Kidney capillary endothelial cell (primary cell): Measurements from ENCODE around the gene SHMT2.

ENCODE experiments used
- DNase-seq: peaks from one replicate; pipeline ENCODE4 v3.0.0-alpha.2; 2018; ENCODE audit warnings: low spot score

Gene SHMT2

DNA sequence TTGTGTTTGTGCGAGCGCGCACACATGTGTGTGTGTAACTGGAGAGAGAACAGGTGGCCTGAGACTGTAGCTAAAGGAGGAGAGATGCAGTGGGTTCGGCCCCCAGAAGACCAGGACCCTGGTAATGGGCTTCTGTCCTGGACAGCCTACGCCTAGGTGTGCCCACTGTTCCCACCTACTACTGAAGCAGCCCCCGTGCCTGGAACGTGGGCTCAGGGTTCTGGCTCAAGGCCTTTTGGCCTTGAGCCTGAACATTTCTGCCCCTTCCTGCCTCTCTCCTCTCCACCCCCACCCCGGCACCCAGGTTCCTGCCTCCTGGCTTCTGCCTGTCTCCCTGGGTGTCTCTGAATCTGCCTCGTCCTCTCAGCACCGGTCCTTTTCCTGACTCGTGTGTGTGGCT lies 14.4 kb upstream of the SHMT2 start:
- no peak for DNase-seq

DNA sequence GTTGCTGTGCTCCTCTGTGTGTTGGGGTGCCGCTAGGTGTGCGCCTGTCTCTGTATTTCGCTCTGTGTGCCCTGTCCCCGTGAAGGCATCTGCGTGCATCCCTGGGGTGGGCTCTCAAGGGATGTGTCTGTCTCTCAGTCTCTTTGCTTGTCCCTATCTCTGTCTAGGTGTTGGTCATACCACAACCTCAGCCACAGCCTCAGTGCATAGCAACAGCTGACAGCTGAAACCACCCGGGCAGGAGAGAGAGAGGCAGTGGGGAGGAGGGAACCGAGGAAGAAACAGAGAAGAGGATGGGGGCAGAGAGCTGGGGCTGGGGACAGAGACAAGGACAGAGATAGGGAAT lies 13.9 kb upstream of the SHMT2 start:
- DNase-seq: no peak

DNA sequence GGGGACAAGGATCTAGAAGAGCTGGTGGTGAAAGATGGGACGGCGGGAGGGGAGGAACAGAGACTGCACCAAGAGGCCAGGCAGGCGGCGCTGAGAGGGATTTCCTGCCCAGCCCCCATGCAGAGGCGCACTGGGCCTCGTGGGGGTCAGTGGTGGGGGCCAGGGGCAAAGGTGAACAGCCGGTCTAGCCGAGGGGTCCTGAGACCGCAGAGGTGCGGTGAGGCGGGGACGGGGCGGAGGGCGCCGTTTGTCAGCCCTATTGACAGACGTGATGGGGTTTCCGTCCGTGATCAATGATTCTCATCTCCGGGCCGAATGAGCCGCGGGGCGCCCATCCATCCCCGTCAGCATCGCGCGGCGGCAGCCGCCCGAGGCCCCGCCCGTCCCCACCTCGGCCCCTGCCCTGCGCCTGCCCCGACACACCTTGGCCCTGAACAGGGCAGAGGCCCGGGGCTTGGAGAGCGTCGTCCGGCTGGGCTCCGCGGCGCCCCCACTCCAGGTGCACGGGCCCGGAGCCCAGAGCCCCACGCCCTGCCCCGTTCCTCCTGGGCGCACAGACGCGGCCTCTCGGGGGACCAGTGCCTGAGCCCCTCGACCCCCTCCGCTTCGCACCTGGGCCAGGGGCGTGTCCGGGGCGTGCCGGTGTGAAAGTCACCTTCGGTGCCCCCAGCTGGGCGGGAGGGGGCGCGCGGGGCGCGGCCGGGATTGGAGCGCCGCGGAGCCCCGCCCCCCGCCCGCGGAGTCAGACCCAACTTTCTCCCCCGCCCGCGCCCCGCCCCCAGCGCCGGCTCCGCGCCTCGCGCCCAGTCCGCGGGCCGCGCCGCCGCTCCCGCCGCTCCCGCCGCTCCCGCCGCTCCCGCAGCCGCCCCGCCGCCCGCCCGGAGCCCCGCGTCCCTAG lies 13.2 kb upstream of the SHMT2 start, which contains the start of gene NXPH4:
NXPH4 (plus strand) TSS at position 781 of the 898 bp plus-strand sequence. CDS start 176 bp downstream, outside the sequence.
- DNase-seq: no peak

DNA sequence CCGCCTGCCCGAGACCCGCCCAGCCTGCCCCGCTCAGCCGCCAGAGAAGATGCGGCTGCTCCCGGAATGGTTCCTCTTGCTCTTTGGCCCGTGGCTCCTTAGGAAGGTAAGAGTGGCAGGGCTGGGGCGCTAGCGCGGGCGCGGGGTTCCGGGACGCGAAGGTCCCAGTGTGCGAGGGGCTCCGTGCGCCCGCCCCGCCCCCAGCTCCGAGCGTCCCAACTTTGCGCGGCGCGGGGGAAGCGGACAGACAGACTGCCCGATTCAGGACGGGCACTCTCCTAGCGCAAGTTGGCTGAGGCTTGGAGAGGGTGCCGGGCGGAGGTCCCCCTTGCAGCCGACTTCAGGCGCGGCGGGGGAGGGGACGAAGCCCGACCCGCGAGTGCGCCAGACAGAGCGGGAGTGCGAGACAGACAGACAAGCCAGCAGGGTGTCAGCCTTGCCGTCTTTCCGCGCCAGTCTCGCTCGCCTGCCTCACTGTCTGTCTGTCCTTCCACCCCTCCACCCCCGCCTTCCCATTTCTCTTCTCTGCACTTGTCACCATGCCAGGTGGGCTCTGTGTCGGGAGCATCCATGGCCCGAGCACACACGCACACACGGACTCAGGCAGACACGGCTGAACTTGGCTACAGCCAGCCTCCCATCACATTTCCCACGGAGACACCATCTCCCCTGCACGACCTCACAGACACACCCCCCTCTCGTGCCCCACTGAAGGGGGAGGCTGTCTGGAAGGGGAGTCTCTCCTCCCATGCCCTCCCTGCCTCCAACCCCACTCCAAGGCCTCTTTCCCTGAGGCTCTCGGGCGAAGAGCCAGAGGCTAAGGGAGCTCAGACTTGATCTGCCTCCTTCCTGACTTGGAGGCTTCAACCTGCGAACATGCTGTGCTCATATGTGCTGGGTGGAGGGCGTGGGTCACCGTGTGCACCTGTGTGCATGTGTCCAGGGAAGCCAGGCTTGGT lies 12.3 kb upstream of the SHMT2 start:
- no peak for DNase-seq

DNA sequence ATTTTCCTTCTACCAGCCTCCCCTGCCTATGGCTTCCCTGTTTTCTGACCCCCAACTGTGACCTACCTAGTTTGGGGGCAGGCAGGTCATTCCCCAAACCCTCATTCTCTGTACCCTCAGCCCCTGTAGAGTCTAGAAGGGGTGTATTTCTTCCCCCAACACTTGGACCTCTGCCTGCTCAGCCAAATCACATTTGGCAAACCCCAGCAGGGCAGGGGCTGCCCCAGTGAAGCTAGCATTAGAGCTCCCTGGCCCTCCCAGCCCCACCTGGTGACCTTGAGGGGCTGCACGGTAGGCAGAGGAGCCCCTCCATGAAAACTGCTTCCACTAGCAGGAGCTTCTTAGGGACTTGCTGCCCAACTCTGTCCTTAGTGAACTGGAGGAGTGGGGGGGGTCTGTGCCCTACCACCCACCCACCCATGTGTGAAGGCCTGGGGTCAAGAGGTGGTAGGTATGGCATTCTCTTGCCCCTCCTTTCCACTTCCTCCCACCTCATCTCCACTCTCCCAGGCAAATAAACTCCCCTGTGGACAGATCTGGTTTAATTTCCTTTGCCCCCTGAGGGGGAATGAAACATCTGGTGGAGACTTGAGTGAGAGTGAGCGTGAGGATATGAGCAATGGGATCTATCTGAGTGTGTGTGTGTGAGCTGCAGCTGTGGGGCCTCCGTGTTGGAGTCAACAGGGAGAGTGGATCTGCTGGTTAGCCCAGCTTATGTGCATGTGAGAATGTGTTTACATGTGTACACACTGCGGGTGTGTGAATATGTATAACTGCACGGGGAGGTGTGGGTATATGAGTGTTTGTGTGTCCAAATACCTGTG lies 11.3 kb upstream of the SHMT2 start:
- no peak for DNase-seq

DNA sequence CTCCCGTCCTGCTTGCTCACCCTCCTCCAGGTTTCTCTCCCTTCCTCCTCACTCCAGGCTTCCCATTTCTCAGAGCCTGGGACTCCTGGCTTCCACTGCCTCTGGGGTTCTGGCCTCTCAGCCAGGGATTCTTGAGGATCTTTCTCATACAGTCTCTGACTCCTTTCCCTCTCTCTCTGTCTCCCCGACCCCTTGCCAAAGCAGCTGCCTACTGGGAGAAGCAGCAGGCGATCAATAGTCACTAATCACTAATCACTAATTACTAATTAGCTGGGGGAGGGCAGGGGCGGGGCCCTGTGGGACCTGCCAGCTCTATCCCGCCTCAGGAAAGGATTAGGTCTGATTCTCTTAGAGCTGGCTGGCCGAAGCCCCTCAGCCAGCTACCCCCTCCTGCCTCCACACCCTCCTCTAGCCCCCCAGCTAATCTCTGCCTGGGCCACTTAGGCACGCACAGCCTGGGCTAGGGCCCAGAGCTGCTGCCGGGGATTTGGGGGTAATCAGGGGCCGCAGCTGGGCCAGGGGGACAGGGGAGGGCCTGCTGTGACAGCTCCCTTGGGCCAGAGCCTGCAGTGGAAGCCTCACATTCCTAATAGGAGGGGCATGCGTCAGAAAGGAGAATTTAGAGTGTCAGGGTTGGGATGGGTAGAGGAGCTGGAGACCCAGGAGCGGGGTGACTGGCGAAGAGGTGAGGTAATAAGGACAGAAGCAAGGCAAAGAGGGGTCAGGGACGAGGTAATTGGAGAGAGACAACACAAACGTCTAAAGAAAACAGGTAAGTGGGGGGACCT lies 10.1 kb upstream of the SHMT2 start:
- DNase-seq: no peak

DNA sequence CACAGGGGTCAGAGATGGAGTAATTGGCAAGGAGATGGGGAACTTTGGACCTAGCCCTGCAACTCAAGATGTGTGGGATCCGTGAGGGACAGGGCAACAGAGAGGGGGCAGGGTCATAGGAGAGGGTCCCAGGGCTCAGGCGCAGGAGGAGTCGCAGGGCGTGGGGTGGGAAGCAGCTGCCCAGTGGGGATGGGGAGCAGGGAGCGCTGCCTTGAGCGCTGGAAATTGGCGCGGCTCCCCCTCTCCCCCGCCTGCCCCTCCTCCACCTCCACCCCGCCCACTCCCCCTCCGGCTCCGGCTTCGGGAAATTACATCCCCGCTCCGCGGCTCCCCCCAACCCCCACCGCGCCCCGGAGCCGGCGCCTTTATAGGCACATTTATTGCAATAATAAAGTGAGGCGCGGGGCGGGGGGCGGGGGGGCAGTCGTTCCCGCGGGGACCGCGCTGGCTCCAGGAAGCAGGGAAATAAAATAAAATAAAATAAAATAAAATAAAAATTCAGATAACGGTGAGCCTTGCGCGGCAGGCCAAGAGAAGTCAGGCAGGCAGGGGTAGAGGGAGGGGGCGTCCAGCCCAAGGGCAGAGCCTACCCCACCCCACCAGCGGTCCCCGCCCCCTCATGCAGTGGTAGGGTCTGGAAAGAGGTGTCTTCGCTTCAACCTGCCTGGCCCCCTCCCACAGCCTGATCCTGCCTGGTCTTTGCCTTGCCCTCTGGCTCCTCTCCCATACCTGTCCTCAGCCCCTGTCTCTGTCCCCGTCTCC lies 9.3 kb upstream of the SHMT2 start:
- DNase-seq: no peak

DNA sequence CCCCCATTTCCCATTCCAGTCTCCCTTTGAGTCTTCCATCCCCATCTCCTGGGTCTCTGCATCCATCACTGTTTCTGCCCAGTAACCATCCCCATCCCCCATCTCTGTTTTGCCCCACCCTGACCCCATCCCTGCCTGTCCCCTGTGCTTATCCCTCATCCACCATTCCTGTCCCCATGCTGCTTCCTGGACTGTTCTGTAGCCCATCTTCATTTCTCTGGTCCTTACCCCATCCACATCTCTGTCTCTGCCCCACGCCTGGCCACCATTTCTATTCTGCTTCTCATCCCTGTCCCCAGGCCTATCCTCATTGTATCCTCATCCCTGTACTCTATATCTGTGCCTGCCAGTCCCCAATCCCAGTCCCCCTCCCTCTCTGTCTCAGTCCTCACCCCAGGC lies 8.7 kb upstream of the SHMT2 start:
- DNase-seq: no peak

DNA sequence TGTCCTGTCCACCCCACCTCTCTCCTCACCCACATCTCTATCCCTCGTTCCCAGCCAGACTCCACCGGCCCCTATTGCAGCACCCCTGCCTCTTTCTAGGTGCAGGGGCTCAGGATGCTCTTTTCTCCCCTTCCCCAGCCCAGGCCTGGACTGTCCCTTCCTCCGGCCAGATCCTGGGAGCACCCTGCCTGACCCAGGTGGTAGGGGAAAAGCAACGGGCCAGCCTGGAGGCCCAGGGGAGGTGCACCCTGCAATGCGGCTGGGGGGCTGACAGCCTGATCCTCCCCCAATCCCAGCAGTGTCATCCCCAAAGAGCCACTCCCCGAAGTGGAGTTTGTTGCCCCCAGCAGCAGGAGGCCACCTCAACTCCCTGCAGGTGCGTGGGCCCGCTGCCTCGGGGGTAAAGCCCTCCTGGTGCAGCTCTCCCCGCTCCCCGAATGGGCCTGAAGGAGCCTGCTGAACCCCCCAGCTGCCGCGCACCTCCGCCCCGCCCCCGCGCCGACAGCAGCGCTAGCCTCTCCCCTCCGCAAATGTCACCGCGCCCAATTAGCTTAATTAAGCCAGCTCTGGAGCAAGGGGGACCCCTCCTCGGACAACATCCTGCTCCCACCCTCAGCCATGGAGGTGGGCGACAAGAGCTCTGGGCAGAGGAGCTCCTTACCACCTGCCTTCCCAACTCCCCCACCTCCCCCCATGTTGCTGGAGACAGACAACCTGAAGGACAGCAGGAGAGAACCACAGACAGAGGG lies 8.2 kb upstream of the SHMT2 start:
- DNase-seq: no peak

DNA sequence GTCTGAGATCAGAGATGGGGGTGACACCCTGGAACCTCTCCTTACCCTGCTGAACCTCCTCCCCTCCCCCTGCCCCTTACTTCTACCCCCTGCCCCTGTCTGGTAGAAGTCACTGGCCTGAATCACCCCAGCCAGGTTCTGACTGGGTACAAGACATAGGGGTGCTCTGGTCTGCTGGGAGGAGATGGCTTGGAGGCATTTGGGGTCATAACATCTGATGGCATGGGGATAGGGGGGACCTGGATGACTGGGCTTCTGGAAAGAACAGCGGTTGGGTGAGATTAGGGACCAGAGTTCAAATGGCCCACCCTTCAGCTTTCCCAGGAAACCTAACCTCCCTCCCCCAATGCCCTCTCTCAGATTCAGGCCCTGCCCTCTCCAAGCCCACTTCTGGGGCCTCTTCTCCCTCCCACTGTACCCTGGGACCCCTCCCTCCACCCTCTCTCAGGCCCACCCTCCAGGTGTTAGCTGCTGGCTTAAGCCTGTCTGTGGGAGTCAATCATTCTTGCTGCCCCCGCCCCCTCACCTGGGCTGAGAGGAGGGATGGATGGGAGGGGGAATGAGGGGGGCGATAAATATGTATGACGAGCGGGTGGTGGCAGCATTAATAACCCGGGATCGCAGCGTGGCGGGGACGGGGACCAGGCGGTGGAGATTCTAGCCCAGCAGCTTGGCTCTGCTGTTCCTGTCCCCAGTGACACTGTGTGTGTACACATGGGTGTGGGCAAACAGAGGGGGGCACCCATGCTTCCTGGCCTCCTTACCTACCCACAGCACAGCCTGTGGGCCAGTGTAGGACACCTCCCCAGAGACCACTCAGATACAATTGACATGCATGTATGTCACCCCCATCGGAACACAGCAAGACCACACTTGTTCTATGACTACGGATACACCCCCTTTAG lies 7.0 kb upstream of the SHMT2 start:
- DNase-seq: no peak

DNA sequence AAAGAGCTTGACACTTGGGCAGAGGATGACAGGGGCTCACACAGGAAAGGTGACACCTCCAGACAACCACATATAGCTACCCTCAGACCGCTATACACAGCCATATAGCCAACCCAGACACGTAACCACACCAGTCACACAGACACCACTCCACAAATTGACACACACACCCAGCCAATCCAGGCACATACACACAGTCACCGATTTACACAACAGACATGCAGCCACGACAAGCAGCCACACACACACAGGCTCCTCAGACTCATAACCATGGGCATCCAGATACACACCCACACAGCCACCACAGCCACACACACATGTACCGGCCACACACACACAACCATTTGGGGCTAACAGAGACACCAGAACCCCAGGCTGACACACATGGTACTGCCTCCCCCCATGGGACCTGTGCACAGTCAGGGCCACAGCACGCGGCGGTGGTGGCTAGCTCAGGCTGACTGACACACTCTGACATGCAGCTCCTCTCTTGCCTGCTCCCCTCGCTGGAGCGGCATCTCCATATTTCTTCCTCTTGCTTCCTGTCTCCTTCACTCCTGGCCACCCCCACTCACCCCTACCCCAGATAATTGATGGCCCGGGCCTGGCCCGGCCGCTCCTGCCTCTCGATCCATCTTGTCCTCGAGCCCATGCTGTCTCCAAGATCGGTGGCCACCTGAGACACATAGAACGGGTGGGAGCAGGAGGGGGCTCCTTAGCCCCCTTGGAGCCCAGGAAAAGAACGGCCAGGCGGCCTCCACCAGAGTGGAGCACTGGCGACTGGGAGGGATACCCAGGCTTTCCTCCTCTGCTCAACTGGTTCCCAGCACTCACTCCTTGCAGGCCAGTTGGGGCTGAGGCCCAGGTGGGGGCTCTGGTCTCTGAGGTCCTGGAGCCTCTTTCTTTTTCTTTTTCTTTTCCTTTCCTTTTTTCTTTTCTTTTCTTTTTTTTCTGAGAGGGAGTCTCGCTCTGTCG lies 6.0 kb upstream of the SHMT2 start:
- no peak for DNase-seq

DNA sequence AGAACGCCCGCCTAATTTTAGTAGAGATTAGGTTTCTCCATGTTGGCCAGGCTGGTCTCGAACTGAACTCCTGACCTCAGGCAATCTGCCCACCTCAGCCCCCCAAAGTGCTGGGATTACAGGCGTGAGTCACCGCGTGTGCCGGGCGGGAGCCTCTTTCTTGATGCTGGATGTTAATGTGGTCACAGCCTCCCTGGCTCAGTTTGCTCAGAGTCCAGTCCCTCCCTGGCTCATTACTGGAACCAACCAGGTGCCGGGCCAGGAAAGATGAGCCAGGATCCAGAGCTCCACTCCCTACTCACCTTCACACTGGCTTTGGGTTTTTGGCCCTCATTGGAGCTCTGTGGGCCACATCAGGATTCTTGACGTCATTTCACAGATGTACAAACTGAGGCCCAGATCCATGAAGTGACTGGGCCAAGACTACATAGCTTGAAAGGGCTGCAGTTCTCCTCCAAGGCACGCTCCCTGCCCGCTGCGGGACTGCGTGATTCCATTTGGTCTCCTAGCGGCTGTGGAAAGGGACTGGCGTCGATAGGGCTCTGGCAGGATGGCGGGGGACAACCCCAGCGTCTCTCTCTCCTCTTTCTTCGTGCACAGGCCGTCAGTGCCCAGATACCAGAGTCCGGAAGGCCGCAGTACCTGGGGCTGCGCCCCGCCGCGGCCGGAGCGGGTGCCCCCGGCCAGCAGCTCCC lies 5.1 kb upstream of the SHMT2 start:
- DNase-seq: no peak

DNA sequence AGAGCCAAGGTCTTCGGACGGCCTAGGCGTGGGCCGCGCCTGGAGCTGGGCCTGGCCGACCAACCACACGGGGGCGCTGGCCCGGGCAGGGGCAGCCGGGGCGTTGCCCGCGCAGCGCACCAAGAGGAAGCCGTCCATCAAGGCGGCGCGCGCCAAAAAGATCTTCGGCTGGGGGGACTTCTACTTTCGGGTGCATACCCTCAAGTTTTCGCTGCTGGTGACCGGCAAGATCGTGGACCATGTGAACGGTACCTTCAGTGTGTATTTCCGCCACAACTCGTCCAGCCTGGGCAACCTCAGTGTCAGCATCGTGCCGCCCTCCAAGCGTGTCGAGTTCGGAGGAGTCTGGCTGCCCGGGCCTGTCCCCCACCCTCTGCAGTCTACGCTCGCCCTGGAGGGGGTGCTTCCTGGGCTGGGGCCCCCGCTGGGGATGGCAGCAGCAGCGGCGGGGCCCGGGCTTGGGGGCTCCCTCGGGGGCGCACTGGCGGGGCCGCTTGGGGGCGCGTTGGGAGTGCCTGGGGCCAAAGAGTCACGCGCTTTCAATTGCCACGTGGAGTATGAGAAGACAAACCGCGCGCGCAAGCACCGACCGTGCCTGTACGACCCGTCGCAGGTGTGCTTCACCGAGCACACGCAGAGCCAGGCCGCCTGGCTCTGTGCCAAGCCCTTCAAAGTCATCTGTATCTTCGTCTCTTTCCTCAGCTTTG lies 4.4 kb upstream of the SHMT2 start:
- no peak for DNase-seq

DNA sequence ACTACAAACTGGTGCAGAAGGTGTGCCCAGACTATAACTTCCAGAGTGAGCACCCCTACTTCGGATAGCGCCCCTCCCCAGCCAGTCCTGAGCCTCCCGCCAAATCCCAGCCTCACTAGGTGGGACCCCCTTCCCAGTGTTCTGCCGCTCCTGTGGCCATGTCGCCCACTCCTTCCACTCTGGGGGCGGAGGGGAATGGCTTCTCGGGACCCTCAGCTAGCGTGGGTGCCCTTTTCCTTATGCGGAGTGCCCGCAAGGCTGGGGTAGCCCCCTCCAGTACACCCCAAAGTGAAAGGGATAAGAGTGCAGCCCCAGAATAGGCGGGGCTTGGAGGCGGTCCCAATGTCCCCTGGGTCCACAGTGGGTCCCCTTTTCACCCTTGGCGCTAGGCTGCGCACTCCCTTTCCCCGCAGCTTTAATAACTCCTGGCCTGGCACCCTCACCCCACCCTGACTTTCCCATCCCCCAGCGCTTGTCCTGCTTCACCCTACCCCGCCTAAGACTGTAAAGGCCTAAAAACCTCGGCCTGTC lies 3.8 kb upstream of the SHMT2 start:
- no peak for DNase-seq

DNA sequence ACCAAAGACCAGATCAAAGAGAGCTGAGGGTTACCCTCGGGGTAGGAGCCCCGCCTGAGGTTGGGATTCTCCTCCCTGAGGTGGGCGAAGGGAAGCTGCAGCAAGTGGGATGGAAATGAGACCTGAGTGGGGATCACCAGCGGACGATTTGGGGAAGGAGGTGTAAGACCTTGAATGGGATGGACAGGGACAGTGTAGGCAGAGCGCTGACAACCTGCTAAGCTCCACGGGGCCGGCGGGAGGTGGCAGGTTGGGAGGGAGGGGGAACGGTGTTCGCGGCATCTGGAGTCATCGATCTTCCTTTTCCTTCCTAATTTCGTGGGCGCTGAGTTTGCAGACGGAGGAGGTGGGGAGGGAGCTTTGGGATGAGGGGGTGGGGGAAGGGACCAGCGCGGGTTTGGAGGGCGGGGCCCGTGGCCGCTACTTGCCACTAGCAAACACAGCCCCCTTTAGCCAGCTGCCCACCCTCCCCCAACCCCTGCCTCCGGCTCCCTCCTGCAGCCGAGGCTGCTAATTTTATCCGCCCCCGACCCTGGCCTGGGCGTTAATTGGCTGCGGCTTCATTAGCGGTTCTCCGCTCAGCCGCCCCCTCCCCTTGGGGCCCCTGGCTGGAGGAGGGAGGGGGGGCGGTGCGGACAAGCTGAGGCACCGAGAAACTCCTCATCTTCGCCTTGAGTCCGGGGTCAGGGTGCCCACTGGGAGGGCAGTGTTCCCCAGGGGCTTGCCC lies 2.8 kb upstream of the SHMT2 start:
- no peak for DNase-seq
